Bronchial epithelial cell (primary cell): ENCODE results near the gene UBE2G1. TPM values are rescaled to one million over a fixed set of nuclear protein-coding genes. Genes with fewer than 3 reads are reported as not detected.

Source experiments
- DNase-seq: peaks from one replicate; pipeline ENCODE4 v3.0.0-alpha.2; 2010; ENCODE audit warnings: low read depth
- FAIRE-seq: peaks from 2 replicates; lab custom pipeline; 2011; peaks lifted over from hg19 to GRCh38; lab: Jason Lieb, UNC
- H3K27me3 ChIP-seq: 2 replicates; pipeline ENCODE4 v1.5.1; 2011; ENCODE audit warnings: low read length; ENCODE audit not compliant: control insufficient read depth, insufficient read depth
- H3K36me3 ChIP-seq: 2 replicates; pipeline ENCODE4 v1.5.1; 2011; ENCODE audit warnings: low read length; ENCODE audit not compliant: control insufficient read depth, insufficient read depth
- H3K4me3 ChIP-seq: 2 replicates; pipeline ENCODE4 v1.5.1; 2011; ENCODE audit warnings: mild to moderate bottlenecking, low read depth, low read length, control low read depth
- total RNA-seq: library from RNA; depleted of rRNA; stranded (reverse); fragments of >200 nt; gene quantifications from 2 replicates; pipeline ENCODE4 v1.2.1, GENCODE V29; 2014
- TF ChIP-seq, protein P1 (sequence below): IDR thresholded peaks from 2 replicates; pipeline ENCODE4 v1.5.1; 2011; ENCODE audit warnings: mild to moderate bottlenecking, moderate library complexity, low read length, control low read depth, inconsistent platforms; ENCODE audit not compliant: insufficient read depth, severe bottlenecking

The UBE2G1 gene, protein sequence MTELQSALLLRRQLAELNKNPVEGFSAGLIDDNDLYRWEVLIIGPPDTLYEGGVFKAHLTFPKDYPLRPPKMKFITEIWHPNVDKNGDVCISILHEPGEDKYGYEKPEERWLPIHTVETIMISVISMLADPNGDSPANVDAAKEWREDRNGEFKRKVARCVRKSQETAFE
- total RNA-seq = 39.2 and 42.2 TPM in 2 replicates

DNA sequence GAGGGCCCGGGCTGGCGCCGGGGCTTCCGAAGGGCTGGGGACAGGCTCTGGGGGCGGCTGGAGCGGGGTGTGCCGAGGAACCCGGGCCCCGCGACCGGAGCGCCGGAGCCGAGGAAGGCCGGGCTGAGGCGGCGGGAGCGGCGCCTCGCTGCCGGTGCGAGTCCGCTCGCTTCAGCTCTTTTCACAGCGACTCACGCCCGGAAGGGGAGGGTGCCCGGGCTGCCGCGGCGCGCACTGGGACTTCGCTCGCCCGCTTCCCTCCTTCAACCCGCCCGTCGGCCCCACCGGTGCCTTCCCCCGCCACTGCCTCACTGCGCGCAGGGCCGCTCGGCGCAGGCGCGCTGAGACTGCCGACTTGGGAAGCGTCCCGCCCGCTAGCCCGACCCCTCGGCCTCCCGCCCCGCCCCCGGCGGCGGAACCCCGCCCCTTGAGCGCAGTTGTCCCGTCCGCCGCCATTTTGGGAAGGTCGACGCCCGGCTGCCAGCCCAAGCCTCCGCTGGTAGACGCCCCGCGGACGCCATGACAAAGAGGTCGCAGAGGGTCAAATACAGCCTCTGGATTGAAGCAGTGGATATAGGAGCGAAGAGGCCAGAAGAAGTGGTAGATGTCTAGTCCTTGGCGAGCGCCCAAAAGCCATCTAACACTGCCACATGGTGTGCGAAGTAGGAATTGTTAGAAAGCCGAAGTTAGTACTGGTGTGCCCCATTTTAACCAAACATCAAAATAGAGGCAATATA lies at the start of gene UBE2G1:
Gene UBE2G1, minus strand, starts transcription at position 349 of the 737 bp plus-strand sequence. CDS start 359 bp downstream, outside the sequence.
- FAIRE-seq = no peak
- Histone ChIP-seq H3K4me3 (peak within 1 kb of the TSS; percentile 91), H3K36me3 (peaks cover 1% of the 10 kb centered on the region), H3K27me3 (no peaks in the 10 kb centered on the region)
- TF ChIP-seq, protein P1, sequence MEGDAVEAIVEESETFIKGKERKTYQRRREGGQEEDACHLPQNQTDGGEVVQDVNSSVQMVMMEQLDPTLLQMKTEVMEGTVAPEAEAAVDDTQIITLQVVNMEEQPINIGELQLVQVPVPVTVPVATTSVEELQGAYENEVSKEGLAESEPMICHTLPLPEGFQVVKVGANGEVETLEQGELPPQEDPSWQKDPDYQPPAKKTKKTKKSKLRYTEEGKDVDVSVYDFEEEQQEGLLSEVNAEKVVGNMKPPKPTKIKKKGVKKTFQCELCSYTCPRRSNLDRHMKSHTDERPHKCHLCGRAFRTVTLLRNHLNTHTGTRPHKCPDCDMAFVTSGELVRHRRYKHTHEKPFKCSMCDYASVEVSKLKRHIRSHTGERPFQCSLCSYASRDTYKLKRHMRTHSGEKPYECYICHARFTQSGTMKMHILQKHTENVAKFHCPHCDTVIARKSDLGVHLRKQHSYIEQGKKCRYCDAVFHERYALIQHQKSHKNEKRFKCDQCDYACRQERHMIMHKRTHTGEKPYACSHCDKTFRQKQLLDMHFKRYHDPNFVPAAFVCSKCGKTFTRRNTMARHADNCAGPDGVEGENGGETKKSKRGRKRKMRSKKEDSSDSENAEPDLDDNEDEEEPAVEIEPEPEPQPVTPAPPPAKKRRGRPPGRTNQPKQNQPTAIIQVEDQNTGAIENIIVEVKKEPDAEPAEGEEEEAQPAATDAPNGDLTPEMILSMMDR = peak; percentile 34
- peak; percentile 88 for DNase-seq

DNA sequence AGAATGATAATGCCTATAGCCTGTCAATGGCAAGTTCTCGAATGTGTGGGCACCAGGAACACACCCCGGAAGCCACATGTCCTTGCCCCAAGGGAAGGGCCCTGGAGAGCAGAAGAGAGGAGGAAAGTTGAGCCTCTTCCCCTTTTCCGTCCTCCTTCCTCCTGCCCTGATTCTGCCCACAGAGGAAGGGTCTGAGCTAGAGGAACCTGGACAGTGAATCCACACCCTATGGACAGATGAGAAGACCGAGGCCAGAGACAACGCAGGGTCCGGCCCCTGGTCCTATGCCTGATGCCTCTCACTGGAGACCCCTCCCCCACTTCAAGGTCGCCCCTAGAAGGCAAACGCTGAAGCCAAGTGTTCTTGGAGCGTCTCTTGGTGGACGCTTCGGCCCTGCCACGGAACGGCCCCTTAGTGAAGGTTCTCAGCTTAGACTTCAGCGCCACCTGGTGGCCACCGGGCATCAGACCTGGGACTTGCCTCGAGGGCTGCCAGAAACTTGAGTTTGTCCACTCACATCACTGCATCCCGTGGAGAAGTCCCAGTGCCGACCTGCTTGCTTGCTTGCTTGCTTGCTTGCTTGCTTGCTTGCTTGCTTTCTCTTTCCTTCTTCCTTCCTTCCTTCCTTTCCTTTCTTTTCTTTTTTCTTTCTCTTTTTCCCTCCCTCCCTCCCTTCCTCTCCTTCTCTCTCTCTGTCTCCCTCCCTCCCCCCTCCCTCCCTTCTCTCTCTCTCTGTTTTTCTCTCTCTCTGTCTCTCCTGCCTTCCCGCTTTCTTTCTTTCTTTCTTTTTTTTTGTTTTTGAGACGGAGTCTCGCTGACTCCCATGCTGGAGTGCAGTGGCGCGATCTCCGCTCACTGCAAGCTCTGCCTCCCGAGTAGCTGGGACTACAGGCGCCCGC lies 46.7 kb upstream of the UBE2G1 start:
- no peaks in the 10 kb centered on the region for H3K27me3 ChIP-seq
- no peaks in the 10 kb centered on the region for H3K36me3 ChIP-seq
- peak; percentile 66 for DNase-seq
- FAIRE-seq = no peak
- H3K4me3 ChIP-seq = no peak overlapping the region
- TF ChIP-seq, protein P1 = peak; percentile 97

DNA sequence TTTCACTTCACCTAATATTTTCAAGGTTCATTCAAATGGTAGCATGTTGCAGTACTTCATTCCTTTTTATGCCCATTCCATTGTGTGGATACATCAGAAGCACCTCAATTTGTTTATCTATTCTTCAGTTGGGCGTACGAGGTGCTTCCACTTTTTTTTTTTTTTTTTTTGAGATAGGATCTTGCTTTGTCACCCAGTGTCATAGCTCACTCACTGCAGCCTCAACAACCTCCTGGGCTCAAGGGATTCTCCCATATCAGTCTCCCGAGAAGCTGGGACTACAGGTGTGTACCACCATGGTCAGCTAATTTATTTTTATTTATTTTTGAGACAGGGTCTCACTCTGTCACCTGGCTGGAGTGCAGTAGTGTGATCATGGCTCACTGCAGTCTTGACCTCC lies 44.7 kb upstream of the UBE2G1 start:
- FAIRE-seq (no peak), DNase-seq (no peak)
- Histone ChIP-seq H3K4me3 (no peak overlapping the region), H3K27me3 (no peaks in the 10 kb centered on the region), H3K36me3 (no peaks in the 10 kb centered on the region)
- TF ChIP-seq, protein P1 = no peak

DNA sequence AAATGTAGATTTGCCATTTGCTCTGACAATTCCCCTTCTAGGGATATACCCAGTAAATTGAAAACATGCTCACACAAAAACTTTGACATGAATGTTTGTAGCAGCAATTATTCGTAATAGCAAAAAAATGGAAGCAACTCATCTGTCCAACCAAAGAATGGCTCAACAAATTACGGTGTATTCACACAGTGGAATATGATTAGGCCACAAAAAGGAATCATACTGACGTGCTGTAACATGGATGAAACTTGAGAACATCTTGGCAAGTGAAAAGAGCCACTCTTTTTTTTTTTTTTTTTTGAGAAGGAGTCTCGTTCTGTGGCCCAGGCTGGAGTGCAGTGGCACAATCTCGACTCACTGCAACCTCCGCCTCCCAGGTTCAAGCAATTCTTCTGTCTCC lies 43.2 kb upstream of the UBE2G1 start:
- FAIRE-seq = no peak
- DNase-seq = peak; percentile 90

DNA sequence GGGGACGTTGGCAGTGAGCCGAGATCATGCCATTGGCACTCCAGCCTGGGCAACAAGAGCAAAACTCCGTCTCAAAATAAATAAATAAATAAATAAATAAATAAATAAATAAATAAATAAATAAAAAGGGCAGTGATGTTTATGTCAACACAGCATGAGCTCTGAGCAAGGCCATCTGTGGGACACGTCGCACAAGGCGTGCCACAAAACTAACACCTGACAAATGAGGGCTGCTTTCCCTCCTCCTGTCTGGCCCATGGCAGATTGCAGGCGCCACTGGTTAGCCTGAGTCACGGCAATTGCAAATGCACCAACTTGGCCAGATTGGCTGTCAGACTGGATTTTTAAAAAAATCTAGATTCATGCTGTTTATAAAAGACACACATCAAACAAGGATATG lies 41.4 kb upstream of the UBE2G1 start:
- H3K27me3 ChIP-seq = no peaks in the 10 kb centered on the region
- no peak for FAIRE-seq
- TF ChIP-seq, protein P1 = peak; percentile 2
- no peaks in the 10 kb centered on the region for H3K36me3 ChIP-seq
- DNase-seq = peak; percentile 63
- H3K4me3 ChIP-seq = no peak overlapping the region

More for the DNA sequence above, 43.2 kb upstream of the UBE2G1 start:
- Histone ChIP-seq H3K4me3 (no peak overlapping the region), H3K36me3 (no peaks in the 10 kb centered on the region), H3K27me3 (no peaks in the 10 kb centered on the region)
- TF ChIP-seq, protein P1 = no peak
